ENCODE results near the gene DENND11. TPM values are rescaled to one million over a fixed set of nuclear protein-coding genes. Genes with fewer than 3 reads are reported as not detected.

DENND11 gene
- total RNA-seq, result 1 to 10 TPM; 4.9 to 8.2 (median 6.7) TPM

- DNase-seq (peak in 1 of 2 donors; percentile 20), ATAC-seq (peak; percentile 84 to 89)
- H3K4me1 ChIP-seq, result peaks cover 18 to 20% of the 10 kb centered on the region in 2 donors
- peak within 1 kb of the TSS; percentile 78 to 84 (median 80) for H3K27ac ChIP-seq
- in situ Hi-C loops (cut with MboI; ENCODE audit: low sequenced_read_pairs in 4 of 4) (no loop called here), intact Hi-C loops (cut with DNase I; ENCODE audit: low total_unique reads) (loop anchor here (2.0 kb wide), 1 partner anchor 37 kb away; the partner anchor contains the start of gene SSBP1)
- TF ChIP-seq CTCF (IDR thresholded peaks at IDR 0.05 in 4 of 5, conservative IDR thresholded peaks at IDR 0.05 in 1 of 5) (no peak), POLR2A (IDR thresholded peaks at IDR 0.05) (no peak)
- no peaks in the 10 kb centered on the region for H3K27me3 ChIP-seq
- H3K36me3 ChIP-seq, result no peaks in the 10 kb centered on the region
- H3K9me3 ChIP-seq, result no peaks in the 10 kb centered on the region
- H3K4me3 ChIP-seq, result peak within 1 kb of the TSS; percentile 66 to 90 (median 76)
These were observed at the start of gene DENND11 for GRCh38 chr7:141702047-141702567. TSS of gene DENND11 (minus strand) at chr7:141702166. CDS start at chr7:141702153, 13 bp downstream.

GRCh38 chr7:141748396-141748795 lies 46.4 kb upstream of the DENND11 start:
- in situ Hi-C loops (cut with MboI; ENCODE audit: low sequenced_read_pairs in 4 of 4) (loop anchor here in 1 of 4 donors (25.0 kb wide), 1 partner anchor 736 kb away; the partner anchor contains the start of gene MRPS33), intact Hi-C loops (cut with DNase I; ENCODE audit: low total_unique reads) (no loop called here)
- no peak for TF ChIP-seq POLR2A (IDR thresholded peaks at IDR 0.05)
- TF ChIP-seq CTCF (IDR thresholded peaks at IDR 0.05 in 4 of 5, conservative IDR thresholded peaks at IDR 0.05 in 1 of 5), result no peak
- DNase-seq (no peak), ATAC-seq (no peak)
- no peaks in the 10 kb centered on the region for H3K4me1 ChIP-seq
- no peak overlapping the region for H3K4me3 ChIP-seq
- peaks cover 3 to 99% of the 10 kb centered on the region in 2 donors for H3K36me3 ChIP-seq
- H3K27me3 ChIP-seq, result no peaks in the 10 kb centered on the region
- no peak overlapping the region for H3K27ac ChIP-seq
- peaks cover 0 to 10% (median 9%) of the 10 kb centered on the region in 3 donors for H3K9me3 ChIP-seq

- Histone ChIP-seq H3K4me3 (no peak overlapping the region), H3K27ac (no peak overlapping the region), H3K9me3 (no peaks in the 10 kb centered on the region), H3K4me1 (peaks cover 5 to 10% of the 10 kb centered on the region in 2 donors), H3K27me3 (no peaks in the 10 kb centered on the region), H3K36me3 (peaks cover 0 to 95% of the 10 kb centered on the region in 2 donors)
- DNase-seq (no peak), ATAC-seq (no peak)
- in situ Hi-C loops (cut with MboI; ENCODE audit: low sequenced_read_pairs in 4 of 4) (loop anchor here in 1 of 4 donors (25.0 kb wide), 1 partner anchor 732 kb away; the partner anchor contains the start of gene MRPS33), intact Hi-C loops (cut with DNase I; ENCODE audit: low total_unique reads) (no loop called here)
- no peak for TF ChIP-seq POLR2A (IDR thresholded peaks at IDR 0.05)
- no peak for TF ChIP-seq CTCF (IDR thresholded peaks at IDR 0.05 in 4 of 5, conservative IDR thresholded peaks at IDR 0.05 in 1 of 5)
These were observed 42.2 kb upstream of the DENND11 start for GRCh38 chr7:141744131-141744530.

GRCh38 chr7:141742229-141742628 lies 40.3 kb upstream of the DENND11 start:
- peaks cover 0 to 77% of the 10 kb centered on the region in 2 donors for H3K36me3 ChIP-seq
- H3K27ac ChIP-seq, result no peak overlapping the region
- TF ChIP-seq POLR2A (IDR thresholded peaks at IDR 0.05), result no peak
- TF ChIP-seq CTCF (IDR thresholded peaks at IDR 0.05 in 4 of 5, conservative IDR thresholded peaks at IDR 0.05 in 1 of 5), result no peak
- no peaks in the 10 kb centered on the region for H3K27me3 ChIP-seq
- no peak overlapping the region for H3K4me3 ChIP-seq
- in situ Hi-C loops (cut with MboI; ENCODE audit: low sequenced_read_pairs in 4 of 4), result loop anchor here in 1 of 4 donors (25.0 kb wide), 1 partner anchor 730 kb away; the partner anchor contains the start of gene MRPS33
- intact Hi-C loops (cut with DNase I; ENCODE audit: low total_unique reads), result no loop called here
- no peaks in the 10 kb centered on the region for H3K9me3 ChIP-seq
- peaks cover 15 to 16% of the 10 kb centered on the region in 2 donors for H3K4me1 ChIP-seq
- ATAC-seq, result no peak
- DNase-seq, result no peak
